ENCODE data around the gene CHRNB2.

DNA sequence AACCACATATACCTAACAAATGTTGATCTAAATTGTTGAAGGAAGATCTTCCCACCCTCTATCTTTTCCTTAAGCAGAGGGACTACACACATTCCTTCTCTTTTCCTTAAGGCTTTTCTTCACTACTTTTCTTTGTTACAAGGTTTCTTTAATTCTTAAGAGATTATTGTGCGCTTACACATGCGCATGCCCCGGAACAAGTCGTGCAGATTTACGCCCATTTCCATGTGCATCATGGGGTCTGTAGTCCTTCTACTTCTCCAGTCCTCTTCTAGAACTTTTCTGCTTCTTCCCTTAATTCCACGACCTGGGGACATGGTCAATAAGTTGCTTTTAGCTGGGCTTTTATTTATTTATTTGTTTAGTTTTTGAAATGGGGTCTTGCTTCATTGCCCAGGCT, 1.7 kb upstream of the CHRNB2 start:
- TF ChIP-seq, protein P1, sequence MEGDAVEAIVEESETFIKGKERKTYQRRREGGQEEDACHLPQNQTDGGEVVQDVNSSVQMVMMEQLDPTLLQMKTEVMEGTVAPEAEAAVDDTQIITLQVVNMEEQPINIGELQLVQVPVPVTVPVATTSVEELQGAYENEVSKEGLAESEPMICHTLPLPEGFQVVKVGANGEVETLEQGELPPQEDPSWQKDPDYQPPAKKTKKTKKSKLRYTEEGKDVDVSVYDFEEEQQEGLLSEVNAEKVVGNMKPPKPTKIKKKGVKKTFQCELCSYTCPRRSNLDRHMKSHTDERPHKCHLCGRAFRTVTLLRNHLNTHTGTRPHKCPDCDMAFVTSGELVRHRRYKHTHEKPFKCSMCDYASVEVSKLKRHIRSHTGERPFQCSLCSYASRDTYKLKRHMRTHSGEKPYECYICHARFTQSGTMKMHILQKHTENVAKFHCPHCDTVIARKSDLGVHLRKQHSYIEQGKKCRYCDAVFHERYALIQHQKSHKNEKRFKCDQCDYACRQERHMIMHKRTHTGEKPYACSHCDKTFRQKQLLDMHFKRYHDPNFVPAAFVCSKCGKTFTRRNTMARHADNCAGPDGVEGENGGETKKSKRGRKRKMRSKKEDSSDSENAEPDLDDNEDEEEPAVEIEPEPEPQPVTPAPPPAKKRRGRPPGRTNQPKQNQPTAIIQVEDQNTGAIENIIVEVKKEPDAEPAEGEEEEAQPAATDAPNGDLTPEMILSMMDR (IDR thresholded peaks at IDR 0.05): no peak
- no peak for TF ChIP-seq POLR2A (IDR thresholded peaks at IDR 0.05)
